ENCODE results near the gene TPMT.

TPMT gene

DNA sequence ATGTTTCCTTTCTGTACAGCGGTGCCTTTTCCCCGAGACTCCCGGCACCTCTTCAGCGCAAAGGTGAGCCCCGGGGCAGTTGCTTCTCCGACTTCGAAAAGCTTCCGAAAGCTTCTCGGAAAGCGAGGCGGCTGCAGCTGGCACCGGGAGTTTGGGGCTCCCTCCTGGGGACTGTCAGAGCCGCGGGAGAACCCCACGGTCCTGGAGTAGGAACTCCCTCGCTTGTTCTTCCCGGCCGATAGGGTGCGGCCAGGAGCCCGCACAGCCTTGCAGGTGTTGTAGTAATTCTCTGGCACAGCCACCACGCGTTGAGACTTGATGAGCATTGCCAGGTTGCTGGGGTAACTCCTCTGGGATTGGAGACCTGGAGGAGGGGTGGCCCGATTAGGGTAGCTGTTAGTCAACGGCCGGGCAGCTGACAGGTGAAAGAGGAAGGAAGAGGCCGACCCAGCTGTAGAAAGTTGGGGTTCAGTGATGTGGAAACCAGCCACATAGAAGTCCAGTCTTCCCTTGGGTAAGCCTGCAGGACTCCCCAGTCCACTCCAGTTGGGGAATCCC lies 1.1 kb upstream of the TPMT start:
- H3K4me3 ChIP-seq (ENCODE audit: low read depth in 1 of 2, low read length in 2 of 2) = peak overlapping the region; percentile 45 to 77; a peak in 3 of 4 replicates
- H3K4me2 ChIP-seq (ENCODE audit: insufficient read depth, low read length) = peak overlapping the region; percentile 93
- no peaks in the 10 kb centered on the region for H3K27me3 ChIP-seq (ENCODE audit: insufficient read depth, low read length, poor library complexity)
- peak; percentile 8; the same call in 2 of the 3 replicates for ATAC-seq (ENCODE audit: insufficient read depth, low read depth)
- peak overlapping the region; percentile 74; the same call in 1 of the 2 replicates for H3K27ac ChIP-seq (ENCODE audit: low read length)
- DNase-seq = peak; percentile 42
- peaks cover 2% of the 10 kb centered on the region; the same call in 1 of the 2 replicates for H3K36me3 ChIP-seq (ENCODE audit: insufficient read depth, low read length)
- H3K9ac ChIP-seq (ENCODE audit: low read depth, low read length) = peak overlapping the region; percentile 76
- H3K79me2 ChIP-seq (ENCODE audit: insufficient read depth, low read length) = no peaks in the 10 kb centered on the region
- peak overlapping the region; percentile 95 for H2AFZ ChIP-seq (ENCODE audit: low read depth, low read length)
- TF ChIP-seq, protein P1, sequence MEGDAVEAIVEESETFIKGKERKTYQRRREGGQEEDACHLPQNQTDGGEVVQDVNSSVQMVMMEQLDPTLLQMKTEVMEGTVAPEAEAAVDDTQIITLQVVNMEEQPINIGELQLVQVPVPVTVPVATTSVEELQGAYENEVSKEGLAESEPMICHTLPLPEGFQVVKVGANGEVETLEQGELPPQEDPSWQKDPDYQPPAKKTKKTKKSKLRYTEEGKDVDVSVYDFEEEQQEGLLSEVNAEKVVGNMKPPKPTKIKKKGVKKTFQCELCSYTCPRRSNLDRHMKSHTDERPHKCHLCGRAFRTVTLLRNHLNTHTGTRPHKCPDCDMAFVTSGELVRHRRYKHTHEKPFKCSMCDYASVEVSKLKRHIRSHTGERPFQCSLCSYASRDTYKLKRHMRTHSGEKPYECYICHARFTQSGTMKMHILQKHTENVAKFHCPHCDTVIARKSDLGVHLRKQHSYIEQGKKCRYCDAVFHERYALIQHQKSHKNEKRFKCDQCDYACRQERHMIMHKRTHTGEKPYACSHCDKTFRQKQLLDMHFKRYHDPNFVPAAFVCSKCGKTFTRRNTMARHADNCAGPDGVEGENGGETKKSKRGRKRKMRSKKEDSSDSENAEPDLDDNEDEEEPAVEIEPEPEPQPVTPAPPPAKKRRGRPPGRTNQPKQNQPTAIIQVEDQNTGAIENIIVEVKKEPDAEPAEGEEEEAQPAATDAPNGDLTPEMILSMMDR (IDR thresholded peaks at IDR 0.05; ENCODE audit: borderline replicate concordance, extremely low read depth, low read length, poor library complexity, severe bottlenecking) = peak; percentile 39
- no peak for TF ChIP-seq EZH2 (IDR thresholded peaks at IDR 0.05; ENCODE audit: borderline replicate concordance, low read depth, low read length, severe bottlenecking)
- no peaks in the 10 kb centered on the region for H4K20me1 ChIP-seq (ENCODE audit: insufficient read depth, low read length)
- H3K9me3 ChIP-seq (ENCODE audit: insufficient read depth, low read length, severe bottlenecking) = no peaks in the 10 kb centered on the region
- peaks cover 30% of the 10 kb centered on the region for H3K4me1 ChIP-seq (ENCODE audit: insufficient read depth, low read length)

DNA sequence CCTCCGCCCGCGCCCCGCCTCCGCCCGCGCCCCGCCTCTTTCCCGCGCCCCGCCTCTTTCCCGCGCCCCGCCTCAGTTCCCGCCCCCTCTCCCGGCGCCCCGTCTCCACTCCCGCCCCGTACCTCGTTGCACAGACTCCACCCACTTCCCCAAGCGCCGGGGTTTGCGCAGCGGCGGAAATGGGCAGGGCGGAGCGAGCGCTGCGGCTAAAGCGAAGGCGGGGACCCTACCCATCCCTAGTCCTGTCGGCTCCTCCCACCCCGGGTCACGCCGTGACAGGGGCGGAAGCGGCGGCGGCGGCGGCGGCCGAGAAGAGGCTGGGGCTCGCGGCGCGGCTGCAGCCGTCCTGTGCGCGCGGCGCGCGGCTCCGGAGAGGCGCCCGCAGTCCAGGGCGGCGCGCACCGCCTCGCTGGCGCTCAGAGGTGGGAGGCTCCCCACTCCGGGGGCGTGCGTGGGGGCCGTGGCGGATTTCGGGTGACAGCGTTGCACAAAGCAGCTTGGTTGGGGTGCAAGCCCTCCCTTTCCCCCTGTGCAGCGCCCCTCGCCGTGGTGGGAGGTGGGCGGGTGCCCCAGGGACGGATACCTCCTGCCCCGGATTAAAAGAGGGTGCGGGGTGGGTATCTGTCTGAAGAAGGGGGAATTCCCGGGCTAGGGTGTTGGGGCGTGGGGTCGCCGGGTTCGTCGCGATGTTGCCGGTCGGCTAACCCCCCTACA lies 430 bp upstream of the TPMT start, which contains the start of gene KDM1B:
TSS of gene KDM1B (plus strand) at position 273 of the 714 bp plus-strand sequence. CDS start 4,474 bp downstream, outside the sequence.
- ATAC-seq (ENCODE audit: insufficient read depth, low read depth) (peak; percentile 91), DNase-seq (peak; percentile 98)
- no peak for TF ChIP-seq EZH2 (IDR thresholded peaks at IDR 0.05; ENCODE audit: borderline replicate concordance, low read depth, low read length, severe bottlenecking)
- TF ChIP-seq, protein P1 (IDR thresholded peaks at IDR 0.05; ENCODE audit: borderline replicate concordance, extremely low read depth, low read length, poor library complexity, severe bottlenecking) = no peak
- H3K4me2 ChIP-seq (ENCODE audit: insufficient read depth, low read length) = peak within 1 kb of the TSS; percentile 93
- no peaks in the 10 kb centered on the region for H4K20me1 ChIP-seq (ENCODE audit: insufficient read depth, low read length)
- H3K4me3 ChIP-seq (ENCODE audit: low read depth in 1 of 2, low read length in 2 of 2) = peak within 1 kb of the TSS; percentile 91 to 97
- peak within 1 kb of the TSS; percentile 76 for H3K9ac ChIP-seq (ENCODE audit: low read depth, low read length)
- H3K27me3 ChIP-seq (ENCODE audit: insufficient read depth, low read length, poor library complexity) = no peaks in the 10 kb centered on the region
- no peaks in the 10 kb centered on the region for H3K36me3 ChIP-seq (ENCODE audit: insufficient read depth, low read length)
- H3K4me1 ChIP-seq (ENCODE audit: insufficient read depth, low read length) = peaks cover 30% of the 10 kb centered on the region
- H3K27ac ChIP-seq (ENCODE audit: low read length) = peak within 1 kb of the TSS; percentile 76
- H3K9me3 ChIP-seq (ENCODE audit: insufficient read depth, low read length, severe bottlenecking) = no peaks in the 10 kb centered on the region
- H2AFZ ChIP-seq (ENCODE audit: low read depth, low read length) = peak within 1 kb of the TSS; percentile 99
- H3K79me2 ChIP-seq (ENCODE audit: insufficient read depth, low read length) = no peaks in the 10 kb centered on the region

DNA sequence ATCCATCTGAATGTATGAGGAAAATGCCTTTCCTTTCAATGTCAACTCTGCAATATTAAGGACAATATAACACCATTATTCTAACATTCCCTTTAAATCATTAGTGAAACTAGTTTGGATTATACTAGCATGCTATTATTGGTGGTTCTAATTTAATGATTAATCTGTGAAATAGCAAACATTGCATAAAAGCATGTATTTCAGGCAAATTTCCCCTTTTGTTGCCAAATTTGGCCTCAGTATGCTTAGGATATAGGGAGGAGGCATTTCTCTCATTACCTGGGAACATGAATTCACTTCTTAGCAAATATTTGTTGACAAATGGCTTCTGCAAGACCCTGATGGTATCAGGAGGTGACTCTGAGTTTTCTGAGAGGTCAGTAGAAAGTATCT lies 1.6 kb downstream of the TPMT start:
- peaks cover 30% of the 10 kb centered on the region for H3K4me1 ChIP-seq (ENCODE audit: insufficient read depth, low read length)
- H3K4me3 ChIP-seq (ENCODE audit: low read depth in 1 of 2, low read length in 2 of 2) = no peak overlapping the region
- H4K20me1 ChIP-seq (ENCODE audit: insufficient read depth, low read length) = no peaks in the 10 kb centered on the region
- ATAC-seq (ENCODE audit: insufficient read depth, low read depth) (no peak), DNase-seq (no peak)
- no peaks in the 10 kb centered on the region for H3K79me2 ChIP-seq (ENCODE audit: insufficient read depth, low read length)
- no peak overlapping the region for H2AFZ ChIP-seq (ENCODE audit: low read depth, low read length)
- H3K27me3 ChIP-seq (ENCODE audit: insufficient read depth, low read length, poor library complexity) = no peaks in the 10 kb centered on the region
- no peak overlapping the region for H3K9ac ChIP-seq (ENCODE audit: low read depth, low read length)
- no peaks in the 10 kb centered on the region for H3K36me3 ChIP-seq (ENCODE audit: insufficient read depth, low read length)
- H3K9me3 ChIP-seq (ENCODE audit: insufficient read depth, low read length, severe bottlenecking) = no peaks in the 10 kb centered on the region
- H3K4me2 ChIP-seq (ENCODE audit: insufficient read depth, low read length) = no peak overlapping the region
- no peak overlapping the region for H3K27ac ChIP-seq (ENCODE audit: low read length)
- TF ChIP-seq, protein P1 (IDR thresholded peaks at IDR 0.05; ENCODE audit: borderline replicate concordance, extremely low read depth, low read length, poor library complexity, severe bottlenecking) = no peak
- TF ChIP-seq EZH2 (IDR thresholded peaks at IDR 0.05; ENCODE audit: borderline replicate concordance, low read depth, low read length, severe bottlenecking) = no peak

Data from DND-41 (cell line).